Uterus (tissue), 2 donors: ENCODE data around the gene GMPR2.

Experiments used
- CTCF ChIP-seq, 4 experiments: fragments of 200-600 bp in 2 of 4; fragments of 450-650 bp in 2 of 4; sonication (generic) in 2 of 4; IDR thresholded peaks; one replicate each; pipeline ENCODE4 v1.5.1; 2016 to 2019; ENCODE audit warnings: antibody characterized with exemption in 4 of 4, mild to moderate bottlenecking in 2 of 4, moderate library complexity in 1 of 4
- POLR2A ChIP-seq, 2 donors: fragments of 450-650 bp; IDR thresholded peaks; one replicate each; pipeline ENCODE4 v1.6.1; 2016; ENCODE audit warnings: antibody characterized with exemption in 2 of 2, mild to moderate bottlenecking in 1 of 2, moderate library complexity in 1 of 2

- peak; percentile 56 to 85 (median 74) for TF ChIP-seq CTCF (IDR thresholded peaks at IDR 0.05)
- no peak for TF ChIP-seq POLR2A (IDR thresholded peaks at IDR 0.05)
Measured at GRCh38 chr14:24241829-24242443, 9.2 kb downstream of the GMPR2 start.
